IMR-90 (cell line): Measurements from ENCODE around the gene EGLN1. TPM values are rescaled to one million over a fixed set of nuclear protein-coding genes. Genes with fewer than 3 reads are reported as not detected.
"Not testable (repeated sequence)": the region's sequence is repeated elsewhere in the genome, so short reads cannot be mapped to it uniquely, and the experiment has no call there.

Source experiments
- ATAC-seq: fragments of 200-7000 bp; cut with Tn5 transposase; 2 replicates; pipeline ENCODE4 v1.9.1; 2020; ENCODE audit warnings: low read depth, mild to moderate bottlenecking, moderate library complexity
- BruUV-seq: library from RNA; stranded (reverse); fragments of 400-500 nt; replicated peaks from 2 replicates; lab custom pipeline; 2021; lab: Mats Ljungman, UMichigan
- CTCF ChIA-PET: fragments of 300-600 bp; formaldehyde crosslinking; extraction: SDS; loops from one replicate; lab custom pipeline; 2021; ENCODE audit warnings: antibody characterized with exemption; lab: Yijun Ruan, JAX
- POLR2A ChIA-PET: fragments of 300-600 bp; sonication (Branson Sonifier 250); formaldehyde crosslinking; loops from one replicate; lab custom pipeline; 2022; ENCODE audit warnings: antibody characterized with exemption; ENCODE audit not compliant: unreplicated experiment; lab: Charles Lee
- DNase-seq: peaks from one replicate; pipeline ENCODE4 v3.0.0; 2013
- H2AFZ ChIP-seq: replicated peaks from 2 replicates; pipeline ENCODE3; 2013; ENCODE audit warnings: low read length, mild to moderate bottlenecking; ENCODE audit not compliant: poor library complexity
- H2AK5ac ChIP-seq: 2 replicates; pipeline ENCODE4 v1.6.1; 2013; ENCODE audit warnings: low read depth, low read length, inconsistent platforms
- H2AK9ac ChIP-seq: replicated peaks from 2 replicates; pipeline ENCODE3; 2013; ENCODE audit warnings: mild to moderate bottlenecking, low read depth, low read length, moderate library complexity; ENCODE audit not compliant: poor library complexity
- H2BK120ac ChIP-seq: 2 replicates; pipeline ENCODE4 v1.6.1; 2013; ENCODE audit warnings: low read depth, low read length, inconsistent platforms
- H2BK15ac ChIP-seq: 3 replicates; pipeline ENCODE4 v1.6.1; 2013; ENCODE audit warnings: low read depth, low read length, inconsistent platforms
- H2BK20ac ChIP-seq: 2 replicates; pipeline ENCODE4 v1.6.1; 2013; ENCODE audit warnings: low read depth, mild to moderate bottlenecking, inconsistent platforms, low read length, moderate library complexity
- H2BK5ac ChIP-seq: 2 replicates; pipeline ENCODE4 v1.6.1; 2013; ENCODE audit warnings: mild to moderate bottlenecking, low read depth, low read length, inconsistent platforms; ENCODE audit not compliant: poor library complexity, severe bottlenecking
- H3K14ac ChIP-seq: replicated peaks from 2 replicates; pipeline ENCODE4 v1.6.1; 2013; ENCODE audit warnings: low read depth, low read length, inconsistent platforms
- H3K18ac ChIP-seq: 2 replicates; pipeline ENCODE4 v1.6.1; 2013; ENCODE audit warnings: low read depth, low read length, control low read depth
- H3K23ac ChIP-seq: 2 replicates; pipeline ENCODE4 v1.6.1; 2013; ENCODE audit warnings: low read depth, low read length, inconsistent platforms
- H3K27ac ChIP-seq: 2 replicates; pipeline ENCODE4 v1.5.1; 2013; ENCODE audit warnings: mild to moderate bottlenecking, control low read depth, low read length; ENCODE audit not compliant: insufficient read depth
- H3K27me3 ChIP-seq: 2 replicates; pipeline ENCODE4 v1.6.1; 2013; ENCODE audit warnings: low read length; ENCODE audit not compliant: control insufficient read depth, insufficient read depth
- H3K36me3 ChIP-seq: 2 replicates; pipeline ENCODE4 v1.6.1; 2013; ENCODE audit warnings: low read length, mixed read lengths; ENCODE audit not compliant: control insufficient read depth, insufficient read depth
- H3K4ac ChIP-seq: 2 replicates; pipeline ENCODE4 v1.6.1; 2013; ENCODE audit warnings: low read depth, low read length, inconsistent platforms
- H3K4me1 ChIP-seq: 2 replicates; pipeline ENCODE4 v1.6.1; 2013; ENCODE audit warnings: low read length, mixed read lengths; ENCODE audit not compliant: control insufficient read depth, insufficient read depth
- H3K4me2 ChIP-seq: 2 replicates; pipeline ENCODE4 v1.6.1; 2013; ENCODE audit warnings: low read depth, mild to moderate bottlenecking, control low read depth, low read length, moderate library complexity
- H3K4me3 ChIP-seq: 2 replicates; pipeline ENCODE4 v1.5.1; 2013; ENCODE audit warnings: low read depth, mild to moderate bottlenecking, control low read depth, low read length, moderate library complexity; ENCODE audit not compliant: insufficient read depth
- H3K56ac ChIP-seq: 2 replicates; pipeline ENCODE4 v1.6.1; 2013; ENCODE audit warnings: low read length, inconsistent platforms; ENCODE audit not compliant: insufficient read depth; ENCODE audit errors: extremely low read depth
- H3K79me1 ChIP-seq, 2 experiments: 2 replicates each; pipeline ENCODE4 v1.6.1; 2013; ENCODE audit warnings: low read length in 2 of 2, inconsistent platforms in 1 of 2, low read depth in 1 of 2
- H3K9ac ChIP-seq: 2 replicates; pipeline ENCODE4 v1.6.1; 2013; ENCODE audit warnings: low read depth, low read length, control low read depth
- H3K9me1 ChIP-seq: 2 replicates; pipeline ENCODE4 v1.6.1; 2013; ENCODE audit warnings: low read length, inconsistent platforms; ENCODE audit not compliant: insufficient read depth
- H3K9me3 ChIP-seq: 2 replicates; pipeline ENCODE4 v1.6.1; 2013; ENCODE audit warnings: low read length; ENCODE audit not compliant: control insufficient read depth, insufficient read depth
- H4K20me1 ChIP-seq: 2 replicates; pipeline ENCODE4 v1.6.1; 2013; ENCODE audit warnings: low read length, inconsistent platforms; ENCODE audit not compliant: insufficient read depth
- H4K5ac ChIP-seq: 2 replicates; pipeline ENCODE4 v1.6.1; 2013; ENCODE audit warnings: mild to moderate bottlenecking, low read depth, low read length, control low read depth
- H4K8ac ChIP-seq, 2 experiments: 2 replicates each; pipeline ENCODE4 v1.6.1; 2013; ENCODE audit warnings: low read depth in 2 of 2, low read length in 2 of 2, control low read depth in 1 of 2, inconsistent platforms in 1 of 2
- H4K91ac ChIP-seq: 2 replicates; pipeline ENCODE4 v1.6.1; 2013; ENCODE audit warnings: low read depth, low read length, inconsistent platforms; ENCODE audit not compliant: insufficient read depth
- WGBS, 2 experiments: methylation state at CpG; one replicate each; pipeline versions ENCODE4 v1.1.5 to v1.1.7; 2013; ENCODE audit warnings: missing lambda C conversion rate in 2 of 2; ENCODE audit not compliant: insufficient read length in 1 of 2; ENCODE audit errors: extremely low coverage in 2 of 2; 5-methylcytosine and 5-hydroxymethylcytosine counted together
- dilution Hi-C: fragments of 300-500 bp; cut with HindIII; formaldehyde crosslinking; loops from one replicate; pipeline ENCODE4 v1.14.3; 2018; ENCODE audit warnings: low sequenced_read_pairs; ENCODE audit not compliant: unreplicated experiment
- in situ Hi-C: fragments of 300-500 bp; cut with MboI; formaldehyde crosslinking; loops from 3 replicates; pipeline ENCODE4 v1.14.3; 2019; ENCODE audit warnings: low sequenced_read_pairs, inconsistent platforms, mixed read lengths
- intact Hi-C: fragments of 100-400 bp; cut with micrococcal nuclease; formaldehyde crosslinking; loops from 2 replicates; pipeline ENCODE4 v1.10.0; 2022
- polyA plus RNA-seq, 3 experiments: library from polyadenylated mRNA; depleted of rRNA; stranded (reverse); fragments of >200 nt; gene quantifications; 2 replicates each; pipeline ENCODE4 v1.2.3, GENCODE V29; 2012; ENCODE audit warnings: low replicate concordance in 1 of 3
- total RNA-seq: library from RNA; depleted of rRNA; stranded (reverse); fragments of >200 nt; gene quantifications from 2 replicates; pipeline ENCODE4 v1.2.3, GENCODE V29; 2012

Gene EGLN1
- total and polyA plus RNA-seq, 2 of the 4 experiments (the other 2 are of a cell fraction): 25.7 to 26.9 TPM

DNA sequence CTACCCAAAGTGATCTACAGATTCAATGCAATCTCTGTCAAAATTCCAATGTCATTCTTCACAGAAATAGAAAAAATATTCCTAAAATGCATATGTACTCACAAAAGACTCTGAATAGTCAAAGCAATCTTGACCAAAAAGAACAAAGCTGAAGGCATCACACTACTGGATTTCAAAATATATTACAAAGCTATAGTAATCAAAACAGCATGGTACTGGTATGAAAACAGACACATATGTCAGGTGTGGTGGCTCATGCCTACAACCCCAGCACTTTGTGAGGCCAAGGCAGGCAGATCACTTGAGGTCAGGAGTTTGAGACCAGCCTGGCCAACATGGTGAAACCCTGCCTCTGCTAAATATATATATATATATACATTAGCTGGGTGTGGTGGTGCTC, 35.9 kb upstream of the EGLN1 start:
- H2BK20ac ChIP-seq, H2AK9ac ChIP-seq, H3K23ac ChIP-seq, H3K9me3 ChIP-seq, DNase-seq, CTCF ChIA-PET, H3K9me1 ChIP-seq, H3K9ac ChIP-seq, dilution Hi-C loops, H4K91ac ChIP-seq, H3K4me3 ChIP-seq, intact Hi-C loops, H3K18ac ChIP-seq, H3K36me3 ChIP-seq, ATAC-seq, H2AFZ ChIP-seq, H3K14ac ChIP-seq, BruUV-seq, H3K4ac ChIP-seq, H2BK5ac ChIP-seq, H3K4me2 ChIP-seq, H4K8ac ChIP-seq, H3K56ac ChIP-seq, H4K20me1 ChIP-seq, H3K27ac ChIP-seq, POLR2A ChIA-PET, H3K27me3 ChIP-seq, H3K79me1 ChIP-seq, H2BK15ac ChIP-seq, H2BK120ac ChIP-seq, H2AK5ac ChIP-seq, in situ Hi-C loops, H4K5ac ChIP-seq, H3K4me1 ChIP-seq: not testable (repeated sequence)

DNA sequence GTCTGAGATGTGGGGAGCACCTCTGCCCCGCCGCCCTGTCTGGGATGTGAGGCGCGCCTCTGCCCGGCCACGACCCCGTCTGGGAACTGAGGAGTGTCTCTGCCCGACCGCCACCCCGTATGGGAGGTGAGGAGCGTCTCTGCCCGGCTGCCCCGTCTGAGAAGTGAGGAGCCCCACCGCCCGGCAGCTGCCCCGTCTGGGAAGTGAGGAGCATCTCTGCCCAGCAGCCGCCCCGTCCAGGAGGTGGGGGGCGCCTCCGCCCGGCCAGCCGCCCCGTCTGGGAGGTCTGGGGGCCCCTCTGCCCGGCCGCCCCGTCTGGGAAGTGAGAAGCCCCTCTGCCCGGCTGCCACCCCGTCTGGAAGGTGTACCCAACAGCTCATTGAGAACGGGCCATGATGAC, 32.0 kb upstream of the EGLN1 start:
- H3K79me1 ChIP-seq, H3K36me3 ChIP-seq, H3K56ac ChIP-seq, ATAC-seq, H3K18ac ChIP-seq, H2AFZ ChIP-seq, H4K8ac ChIP-seq, H2BK120ac ChIP-seq, CTCF ChIA-PET, H2AK9ac ChIP-seq, H2BK20ac ChIP-seq, H2BK15ac ChIP-seq, H3K4me2 ChIP-seq, BruUV-seq, H3K27me3 ChIP-seq, H3K27ac ChIP-seq, H3K4ac ChIP-seq, H3K9me1 ChIP-seq, intact Hi-C loops, H3K4me1 ChIP-seq, H3K9me3 ChIP-seq, H3K14ac ChIP-seq, POLR2A ChIA-PET, H2AK5ac ChIP-seq, H4K91ac ChIP-seq, dilution Hi-C loops, DNase-seq, H3K4me3 ChIP-seq, H4K20me1 ChIP-seq, H3K9ac ChIP-seq, H2BK5ac ChIP-seq, H3K23ac ChIP-seq, in situ Hi-C loops, H4K5ac ChIP-seq: not testable (repeated sequence)
- no CpG with 5 or more reads among the region's 29 CpGs for WGBS, 2 experiments
